Gastroesophageal sphincter (tissue), 4 donors: ENCODE results near the gene PARD3. TPM values are rescaled to one million over a fixed set of nuclear protein-coding genes. Genes with fewer than 3 reads are reported as not detected.

Source experiments
- ATAC-seq: fragments of 150-250 bp; one replicate; pipeline ENCODE4 v1.9.1; 2016; ENCODE audit warnings: mild to moderate bottlenecking, moderate library complexity
- H3K27ac ChIP-seq, 4 donors: fragments of 200-600 bp; sonication (generic) in 3 of 4; 1 replicate in 3 of 4; 2 replicates in 1 of 4; pipeline ENCODE4 v1.5.1; 2016 to 2019
- H3K27me3 ChIP-seq: fragments of 200-600 bp; sonication (generic); one replicate; pipeline ENCODE4 v1.5.1; 2019
- H3K36me3 ChIP-seq, 2 donors: fragments of 200-600 bp; sonication (generic); one replicate each; pipeline ENCODE4 v1.5.1; 2019; ENCODE audit warnings: control low read depth in 1 of 2
- H3K4me1 ChIP-seq, 3 donors: fragments of 200-600 bp; sonication (generic); 1 replicate in 2 of 3; 2 replicates in 1 of 3; pipeline ENCODE4 v1.5.1; 2016 to 2019; ENCODE audit warnings: control low read depth in 2 of 3
- H3K4me3 ChIP-seq, 2 donors: fragments of 200-600 bp; sonication (generic); one replicate each; pipeline ENCODE4 v1.5.1; 2019; ENCODE audit warnings: mild to moderate bottlenecking in 1 of 2, moderate library complexity in 1 of 2
- H3K9me3 ChIP-seq, 3 donors: fragments of 200-600 bp; sonication (generic); one replicate each; pipeline ENCODE4 v1.5.1; 2017 to 2019; ENCODE audit warnings: control low read depth in 2 of 3
- CTCF ChIP-seq, 4 experiments: fragments of 200-600 bp in 2 of 4; fragments of 450-650 bp in 2 of 4; sonication (generic) in 1 of 4; IDR thresholded peaks; one replicate each; pipeline ENCODE4 v1.5.1; 2017 to 2019; ENCODE audit warnings: antibody characterized with exemption in 4 of 4, mild to moderate bottlenecking in 2 of 4, moderate library complexity in 2 of 4
- EP300 ChIP-seq: sonication (generic); formaldehyde crosslinking; IDR thresholded peaks from one replicate; pipeline ENCODE4 v1.6.1; 2017; ENCODE audit warnings: antibody characterized with exemption, mild to moderate bottlenecking
- POLR2A ChIP-seq, 2 donors: fragments of 450-650 bp; IDR thresholded peaks; one replicate each; pipeline ENCODE4 v1.6.1; 2017; ENCODE audit warnings: antibody characterized with exemption in 2 of 2, mild to moderate bottlenecking in 2 of 2, moderate library complexity in 1 of 2
- POLR2AphosphoS5 ChIP-seq: sonication (generic); formaldehyde crosslinking; IDR thresholded peaks from one replicate; pipeline ENCODE4 v1.6.1; 2017; ENCODE audit warnings: antibody characterized with exemption
- WGBS, 2 donors: methylation state at CpG; one replicate each; pipeline ENCODE4 v1.1.5; 2018; ENCODE audit warnings: low coverage in 1 of 2; 5-methylcytosine and 5-hydroxymethylcytosine counted together
- small RNA-seq, 4 donors: library from RNA; depleted of rRNA; stranded (forward); fragments of <200 nt; gene quantifications; one replicate each; pipeline ENCODE3, GENCODE V24; 2016
- total RNA-seq, 4 donors: library from RNA; depleted of rRNA; stranded (reverse); fragments of >200 nt; gene quantifications; one replicate each; pipeline ENCODE4 v1.1.0, GENCODE V29; 2016

PARD3 gene
- total RNA-seq, 4 donors from 2014 or later = 101 to 127 (median 115) TPM

- H3K4me1 ChIP-seq = peaks cover 0 to 5% (median 0%) of the 10 kb centered on the region in 3 donors
- no peaks in the 10 kb centered on the region for H3K27me3 ChIP-seq
- H3K27ac ChIP-seq = no peak overlapping the region
- no peak overlapping the region for H3K4me3 ChIP-seq
- H3K9me3 ChIP-seq = peaks cover 0 to 24% (median 0%) of the 10 kb centered on the region in 3 donors
- 100% methylated on average over 1 of the region's 1 CpG; no CpG with 5 or more reads in 1 of the 2 donors for WGBS, 2 donors
- no peak for ATAC-seq
- TF ChIP-seq POLR2AphosphoS5 (no peak), CTCF (IDR thresholded peaks at IDR 0.05) (no peak), POLR2A (IDR thresholded peaks at IDR 0.05) (no peak), EP300 (no peak)
- no peaks in the 10 kb centered on the region for H3K36me3 ChIP-seq
Measured at GRCh38 chr10:34063592-34063991, 751.5 kb downstream of the PARD3 start.

- Histone ChIP-seq H3K27ac (no peak overlapping the region), H3K4me1 (peaks cover 0 to 11% (median 0%) of the 10 kb centered on the region in 3 donors), H3K9me3 (peaks cover 0 to 24% (median 0%) of the 10 kb centered on the region in 3 donors), H3K27me3 (no peaks in the 10 kb centered on the region), H3K36me3 (no peaks in the 10 kb centered on the region), H3K4me3 (no peak overlapping the region)
- TF ChIP-seq POLR2A (IDR thresholded peaks at IDR 0.05) (no peak), EP300 (no peak), CTCF (IDR thresholded peaks at IDR 0.05) (no peak), POLR2AphosphoS5 (no peak)
- ATAC-seq = no peak
Measured at GRCh38 chr10:34061841-34062240, 753.3 kb downstream of the PARD3 start.

Small RNA genes within 50 kb of the gene (small RNA-seq; reads per million reads assigned to genes)
- gene ELOBP4 (0 reads per million in 4 donors), gene RF00019 (0 reads per million in 4 donors), gene RPL37P18 (0 reads per million in 4 donors)
